Left ventricle myocardium inferior (tissue), 1 donor: ENCODE measurements around the gene CSMD2. TPM values are rescaled to one million over a fixed set of nuclear protein-coding genes. Genes with fewer than 3 reads are reported as not detected.

Experiments used
- DNase-seq: peaks from one replicate; pipeline ENCODE4 v3.0.0-alpha.2; 2020
- H3K27ac ChIP-seq: fragments of 200-600 bp; replicated peaks from 2 replicates; pipeline ENCODE4 v1.8.0; 2021
- H3K27me3 ChIP-seq: fragments of 200-600 bp; 2 replicates; pipeline ENCODE4 v1.8.0; 2021; ENCODE audit warnings: low read depth
- H3K36me3 ChIP-seq: fragments of 200-600 bp; 2 replicates; pipeline ENCODE4 v1.8.0; 2021
- H3K4me1 ChIP-seq: fragments of 200-600 bp; 2 replicates; pipeline ENCODE4 v1.8.0; 2021
- H3K4me3 ChIP-seq: fragments of 200-600 bp; 2 replicates; pipeline ENCODE4 v1.8.0; 2021; ENCODE audit warnings: mild to moderate bottlenecking, moderate library complexity
- H3K9me3 ChIP-seq: fragments of 200-600 bp; replicated peaks from 2 replicates; pipeline ENCODE4 v1.8.0; 2021
- CTCF ChIP-seq: fragments of 200-600 bp; IDR thresholded peaks from 2 replicates; pipeline ENCODE4 v1.8.0; 2021; ENCODE audit warnings: antibody characterized with exemption, mild to moderate bottlenecking, borderline replicate concordance
- intact Hi-C: fragments of 100-400 bp; cut with micrococcal nuclease; formaldehyde crosslinking; loops from one replicate; pipeline ENCODE4 v1.11.0; 2022
- total RNA-seq: library from RNA; stranded (reverse); fragmentation: NEBNext Ultra II Directional; extraction: Animal tissue kit (Norgen Biotek cat#: 25700); gene quantifications from one replicate; pipeline ENCODE4 v1.2.1, GENCODE V29; 2021
- donor health status: DM: no; HTN: yes; CAD: no; lungs with severe emphysema.

CSMD2 gene
- total RNA-seq, 1 donor from 2014 or later = 0.14 TPM

- no peaks in the 10 kb centered on the region for H3K9me3 ChIP-seq
- H3K4me1 ChIP-seq = peaks cover 20% of the 10 kb centered on the region
- H3K4me3 ChIP-seq = no peak overlapping the region
- H3K36me3 ChIP-seq = no peaks in the 10 kb centered on the region
- no peak overlapping the region for H3K27ac ChIP-seq
- H3K27me3 ChIP-seq = peaks cover 26% of the 10 kb centered on the region
- DNase-seq = no peak
- TF ChIP-seq CTCF = no peak
- intact Hi-C loops = no loop called here
Measured at GRCh38 chr1:33899746-33900145, 265.3 kb downstream of the CSMD2 start.

- no peaks in the 10 kb centered on the region for H3K9me3 ChIP-seq
- H3K27me3 ChIP-seq = peaks cover 21% of the 10 kb centered on the region
- no peaks in the 10 kb centered on the region for H3K36me3 ChIP-seq
- H3K4me3 ChIP-seq = no peak overlapping the region
- intact Hi-C loops = no loop called here
- H3K4me1 ChIP-seq = peaks cover 20% of the 10 kb centered on the region
- TF ChIP-seq CTCF = no peak
- H3K27ac ChIP-seq = no peak overlapping the region
- DNase-seq = no peak
Measured at GRCh38 chr1:33898881-33899280, 266.1 kb downstream of the CSMD2 start.

GRCh38 chr1:33898406-33898805, 266.6 kb downstream of the CSMD2 start:
- intact Hi-C loops = no loop called here
- DNase-seq = no peak
- no peak overlapping the region for H3K27ac ChIP-seq

GRCh38 chr1:33897092-33897725, 267.8 kb downstream of the CSMD2 start:
- Histone ChIP-seq H3K9me3 (no peaks in the 10 kb centered on the region), H3K4me1 (peaks cover 8% of the 10 kb centered on the region), H3K4me3 (no peak overlapping the region), H3K27ac (no peak overlapping the region), H3K36me3 (no peaks in the 10 kb centered on the region), H3K27me3 (peaks cover 15% of the 10 kb centered on the region)
- TF ChIP-seq CTCF = no peak
- intact Hi-C loops = no loop called here
- peak; percentile 32 for DNase-seq

More at GRCh38 chr1:33898406-33898805, 266.6 kb downstream of the CSMD2 start:
- Histone ChIP-seq H3K9me3 (no peaks in the 10 kb centered on the region), H3K4me3 (no peak overlapping the region), H3K36me3 (no peaks in the 10 kb centered on the region), H3K4me1 (peaks cover 18% of the 10 kb centered on the region), H3K27me3 (peaks cover 17% of the 10 kb centered on the region)
- no peak for TF ChIP-seq CTCF

GRCh38 chr1:33895976-33896375, 269.1 kb downstream of the CSMD2 start:
- TF ChIP-seq CTCF = no peak
- H3K27me3 ChIP-seq = peaks cover 15% of the 10 kb centered on the region
- H3K27ac ChIP-seq = no peak overlapping the region
- H3K4me1 ChIP-seq = peaks cover 8% of the 10 kb centered on the region
- H3K9me3 ChIP-seq = no peaks in the 10 kb centered on the region
- no peaks in the 10 kb centered on the region for H3K36me3 ChIP-seq
- no peak for DNase-seq
- intact Hi-C loops = no loop called here
- no peak overlapping the region for H3K4me3 ChIP-seq
